Body of pancreas (tissue), 4 donors: Measurements from ENCODE around the gene ENO2.

Source experiments
- POLR2A ChIP-seq, 3 donors: fragments of 450-650 bp; IDR thresholded peaks; one replicate each; pipeline ENCODE4 v1.6.1; 2016; ENCODE audit warnings: antibody characterized with exemption in 3 of 3, mild to moderate bottlenecking in 2 of 3
- TF ChIP-seq, protein P1 (sequence below), 7 experiments: fragments of 450-650 bp in 4 of 7; fragments of 200-600 bp in 3 of 7; sonication (generic) in 3 of 7; IDR thresholded peaks; one replicate each; pipeline ENCODE4 v1.5.1; 2016 to 2019; ENCODE audit warnings: antibody characterized with exemption in 7 of 7

DNA sequence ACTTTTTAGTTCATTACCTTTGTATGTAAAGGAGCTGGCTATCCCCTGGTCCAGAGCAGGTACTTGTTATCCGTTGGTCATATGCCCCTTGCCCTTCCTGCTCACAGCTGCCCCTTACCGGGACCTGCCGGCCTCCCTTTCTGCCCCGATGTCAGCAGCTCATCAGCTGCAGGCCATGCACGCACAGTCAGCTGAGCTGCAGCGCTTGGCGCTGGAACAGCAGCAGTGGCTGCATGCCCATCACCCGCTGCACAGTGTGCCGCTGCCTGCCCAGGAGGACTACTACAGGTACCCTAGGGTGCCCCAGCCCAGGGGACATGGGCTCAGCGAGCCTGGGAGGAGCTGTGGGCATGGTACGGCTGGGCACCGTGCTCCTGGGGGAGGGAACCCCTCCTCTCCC is 26.9 kb downstream of the ENO2 start:
- TF ChIP-seq, protein P1, sequence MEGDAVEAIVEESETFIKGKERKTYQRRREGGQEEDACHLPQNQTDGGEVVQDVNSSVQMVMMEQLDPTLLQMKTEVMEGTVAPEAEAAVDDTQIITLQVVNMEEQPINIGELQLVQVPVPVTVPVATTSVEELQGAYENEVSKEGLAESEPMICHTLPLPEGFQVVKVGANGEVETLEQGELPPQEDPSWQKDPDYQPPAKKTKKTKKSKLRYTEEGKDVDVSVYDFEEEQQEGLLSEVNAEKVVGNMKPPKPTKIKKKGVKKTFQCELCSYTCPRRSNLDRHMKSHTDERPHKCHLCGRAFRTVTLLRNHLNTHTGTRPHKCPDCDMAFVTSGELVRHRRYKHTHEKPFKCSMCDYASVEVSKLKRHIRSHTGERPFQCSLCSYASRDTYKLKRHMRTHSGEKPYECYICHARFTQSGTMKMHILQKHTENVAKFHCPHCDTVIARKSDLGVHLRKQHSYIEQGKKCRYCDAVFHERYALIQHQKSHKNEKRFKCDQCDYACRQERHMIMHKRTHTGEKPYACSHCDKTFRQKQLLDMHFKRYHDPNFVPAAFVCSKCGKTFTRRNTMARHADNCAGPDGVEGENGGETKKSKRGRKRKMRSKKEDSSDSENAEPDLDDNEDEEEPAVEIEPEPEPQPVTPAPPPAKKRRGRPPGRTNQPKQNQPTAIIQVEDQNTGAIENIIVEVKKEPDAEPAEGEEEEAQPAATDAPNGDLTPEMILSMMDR (IDR thresholded peaks at IDR 0.05): no peak
- no peak for TF ChIP-seq POLR2A (IDR thresholded peaks at IDR 0.05)
